Epidermal melanocyte (primary cell): ENCODE data around the gene PHLPP1.

Source experiments
- DNase-seq: peaks from one replicate; pipeline ENCODE4 v3.0.0; 2011; ENCODE audit warnings: low spot score; ENCODE audit not compliant: insufficient read length

Gene PHLPP1

DNA sequence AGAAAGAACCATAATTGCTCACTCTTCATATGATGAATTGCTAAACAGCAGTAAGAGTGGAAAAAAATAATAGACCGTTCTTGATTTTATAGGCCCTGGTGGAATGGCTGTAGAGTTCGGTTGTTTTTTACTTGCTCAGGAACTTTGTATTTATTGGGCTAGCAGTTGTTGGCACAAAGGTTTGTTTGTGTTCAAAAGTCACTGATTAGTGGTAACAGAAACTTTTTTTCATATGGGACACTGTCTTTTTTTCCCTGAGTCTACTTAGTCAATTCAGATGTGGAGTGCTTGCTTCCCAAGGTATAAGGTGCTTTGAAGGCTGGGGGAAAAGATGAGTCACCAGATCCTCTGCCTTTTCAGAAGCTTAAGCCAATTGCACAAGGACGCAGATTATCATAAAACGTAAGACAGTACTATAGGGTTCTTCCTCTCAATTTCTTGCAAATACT is 25.8 kb downstream of the PHLPP1 start:
- DNase-seq, result no peak

DNA sequence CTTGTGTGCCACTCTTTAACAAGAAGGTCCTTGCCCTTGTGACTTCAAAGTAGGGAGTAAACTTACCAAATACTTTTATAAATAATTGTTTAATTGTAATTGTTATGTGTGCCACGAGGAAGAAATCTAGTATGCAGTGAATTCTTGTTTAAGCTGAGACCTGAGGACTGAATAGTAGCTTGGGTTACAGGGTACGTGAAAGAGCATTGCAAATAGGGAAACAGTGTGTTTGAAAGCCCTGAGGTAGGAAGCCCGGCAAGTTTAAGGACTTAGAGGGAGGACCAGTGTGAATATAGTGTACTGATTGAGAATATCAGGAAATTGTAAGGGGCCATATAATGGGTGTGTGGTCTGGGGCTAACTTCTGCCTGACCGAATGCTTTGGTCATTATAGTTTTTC is 26.2 kb downstream of the PHLPP1 start:
- DNase-seq, result no peak

DNA sequence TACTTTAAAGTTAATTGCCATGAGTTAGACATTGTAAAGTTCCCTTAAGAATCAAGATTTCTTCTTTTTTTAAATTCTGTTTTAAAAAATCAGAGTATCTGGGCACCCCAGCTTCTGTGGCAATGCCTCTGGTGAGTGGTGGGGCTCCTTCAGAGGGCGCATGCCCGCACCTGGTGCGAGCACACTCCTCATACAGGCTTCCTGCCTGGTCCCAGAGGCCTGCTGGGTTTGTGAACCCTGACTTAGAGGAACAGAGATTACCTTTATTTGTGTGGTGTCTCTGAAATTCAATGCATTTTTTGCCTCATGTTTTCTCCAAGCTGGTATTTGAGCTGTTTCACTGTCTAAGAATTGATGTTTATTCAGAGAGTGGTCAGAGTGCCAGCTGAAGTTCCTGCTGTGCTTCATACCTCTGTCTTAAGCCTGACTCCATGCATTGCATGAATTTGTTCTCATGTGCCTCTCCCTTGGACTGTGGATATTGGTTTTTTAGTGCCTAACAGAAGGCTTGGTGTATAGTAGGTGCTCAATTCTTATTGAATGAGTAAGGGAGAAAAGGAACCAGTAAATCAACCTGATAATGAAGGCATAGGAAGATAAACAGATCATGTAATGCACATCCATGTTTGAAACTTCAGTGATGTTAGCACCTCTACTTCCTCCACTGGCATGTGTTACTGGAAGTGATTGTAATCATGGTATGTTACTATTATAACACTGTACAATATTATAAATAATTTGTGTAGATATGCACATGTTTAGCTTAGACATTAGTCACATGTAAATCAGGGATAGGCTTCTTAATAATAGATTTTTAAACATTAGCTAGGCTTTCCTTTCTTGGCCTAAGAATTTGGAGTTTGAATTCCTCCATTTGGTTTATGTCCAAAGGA is 29.0 kb downstream of the PHLPP1 start:
- DNase-seq, result no peak

DNA sequence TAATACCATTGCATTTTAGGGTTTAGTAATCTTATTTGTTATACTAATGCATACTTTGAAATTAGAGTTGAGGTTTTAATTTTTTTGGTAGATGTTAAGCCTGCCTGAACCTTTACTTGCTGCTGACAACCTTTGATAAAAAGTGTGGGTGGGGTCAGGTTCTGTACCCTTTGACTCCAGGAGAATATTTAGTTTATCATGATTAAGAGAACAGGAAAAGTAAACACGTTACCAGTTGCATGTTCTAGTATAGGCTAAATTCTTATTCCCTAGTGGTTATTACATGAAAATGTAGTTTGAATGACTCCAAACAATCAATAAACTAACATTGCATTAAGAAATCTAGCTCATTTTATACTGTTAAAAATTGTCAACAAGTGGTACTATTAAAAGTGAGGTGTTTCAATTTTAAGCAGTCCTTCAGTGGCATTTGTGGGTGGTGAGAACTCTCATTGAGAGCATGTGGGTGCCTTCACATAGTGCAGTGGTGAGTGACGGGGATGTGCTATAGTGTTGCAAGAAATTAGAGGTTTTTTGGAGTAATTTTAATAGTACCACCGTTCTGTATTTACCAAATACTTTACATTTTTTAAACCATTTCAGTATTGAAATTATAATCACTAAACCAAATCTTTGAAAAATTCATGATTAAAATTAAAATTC is 29.9 kb downstream of the PHLPP1 start:
- no peak for DNase-seq

GRCh38 chr18:62749389-62749788 is 34.0 kb downstream of the PHLPP1 start:
- DNase-seq, result no peak

- DNase-seq, result no peak
Observed at GRCh38 chr18:62751341-62751821, 36.0 kb downstream of the PHLPP1 start.

GRCh38 chr18:62751977-62752376 is 36.6 kb downstream of the PHLPP1 start:
- DNase-seq, result no peak

DNA sequence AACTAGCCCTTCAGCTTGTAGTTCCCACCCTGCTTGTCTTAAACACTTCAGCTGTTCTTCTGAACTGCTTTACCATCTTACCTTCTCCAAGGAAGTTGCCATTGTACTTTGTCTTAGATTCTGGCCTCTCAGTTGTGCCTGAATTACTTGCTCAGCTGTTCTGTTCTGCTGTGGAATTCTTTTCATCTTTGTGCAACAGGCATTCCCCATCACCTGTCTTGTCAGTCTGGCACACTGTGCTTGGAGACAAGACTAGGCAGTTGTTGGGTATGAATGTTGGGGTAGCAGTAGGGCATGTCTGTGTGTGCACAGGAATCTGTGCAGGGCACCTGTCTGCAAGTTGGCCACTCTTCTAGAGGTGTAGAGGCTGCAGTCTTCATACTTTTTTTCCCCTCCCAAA is 38.7 kb downstream of the PHLPP1 start:
- DNase-seq, result no peak

- no peak for DNase-seq
Observed at GRCh38 chr18:62755454-62755853, 40.1 kb downstream of the PHLPP1 start.

DNA sequence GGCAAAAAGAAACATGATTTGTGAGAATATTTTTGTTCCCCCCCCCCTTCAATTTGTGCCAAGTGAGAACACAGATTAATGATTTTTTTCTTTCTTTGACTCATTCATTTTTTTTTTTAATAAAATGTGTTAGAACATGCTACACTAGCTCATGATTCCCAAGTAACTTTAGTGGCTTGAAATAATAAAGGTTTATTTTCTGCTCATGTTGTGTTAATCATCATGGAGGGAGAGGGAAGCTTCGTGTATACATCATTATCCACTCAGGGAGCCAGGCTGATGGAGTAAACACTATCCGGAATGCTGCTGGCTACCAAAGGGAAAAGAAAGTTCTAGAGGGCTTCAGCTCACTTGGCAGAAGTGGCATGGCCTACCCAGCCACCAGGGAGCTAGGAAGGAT is 40.6 kb downstream of the PHLPP1 start:
- DNase-seq, result no peak

DNA sequence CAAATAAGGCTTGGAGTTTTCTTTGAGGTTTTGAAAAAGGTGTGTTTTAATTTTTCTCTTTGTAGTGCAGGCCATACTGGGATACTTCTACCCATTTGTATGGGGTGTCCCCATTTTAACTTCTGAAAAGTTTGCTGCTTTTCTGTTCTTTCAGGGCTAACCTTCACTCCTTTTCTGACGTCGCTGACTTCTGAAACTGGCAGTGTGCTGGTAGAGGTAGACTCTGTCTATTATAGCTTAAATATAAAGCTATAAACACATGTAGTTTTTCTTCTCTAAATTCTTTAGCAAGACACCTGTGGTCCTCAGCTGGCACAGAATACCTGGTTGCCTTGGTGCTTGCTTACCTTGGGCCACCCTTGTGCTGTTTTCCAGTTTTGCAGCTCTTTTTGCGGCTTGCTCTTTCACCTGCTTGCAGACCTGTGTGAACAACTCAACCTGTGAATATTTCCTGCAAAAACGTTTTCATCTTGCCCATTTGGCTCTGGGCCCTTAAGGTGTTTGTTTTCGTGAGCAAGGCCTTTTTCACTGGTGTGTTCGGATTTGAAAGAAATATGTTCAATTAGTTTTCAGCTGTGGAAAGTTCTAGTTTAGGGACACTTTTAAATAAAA is 42.2 kb downstream of the PHLPP1 start:
- no peak for DNase-seq

DNA sequence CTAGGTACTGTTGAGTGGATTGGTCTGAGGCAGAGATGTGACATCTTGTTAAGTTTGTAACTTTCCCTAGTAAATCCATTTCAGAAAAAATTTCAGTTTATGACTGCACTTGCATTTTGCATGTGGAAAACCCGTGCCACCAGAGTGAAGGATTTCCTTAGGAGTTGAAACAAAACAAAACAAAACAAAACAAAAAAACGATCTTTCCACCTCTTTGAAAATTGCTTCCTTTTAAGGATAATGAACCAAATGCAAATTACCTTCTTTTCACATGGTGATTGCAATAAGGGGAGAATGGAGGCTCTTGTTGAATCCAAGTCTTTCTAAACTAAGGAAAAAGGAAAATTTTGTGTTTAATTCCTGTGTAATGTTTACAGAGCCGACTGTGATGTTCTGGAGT is 43.2 kb downstream of the PHLPP1 start:
- no peak for DNase-seq

- DNase-seq, result no peak
Observed at GRCh38 chr18:62759704-62760402, 44.5 kb downstream of the PHLPP1 start.

- no peak for DNase-seq
Observed at GRCh38 chr18:62760403-62760734, 45.0 kb downstream of the PHLPP1 start.

DNA sequence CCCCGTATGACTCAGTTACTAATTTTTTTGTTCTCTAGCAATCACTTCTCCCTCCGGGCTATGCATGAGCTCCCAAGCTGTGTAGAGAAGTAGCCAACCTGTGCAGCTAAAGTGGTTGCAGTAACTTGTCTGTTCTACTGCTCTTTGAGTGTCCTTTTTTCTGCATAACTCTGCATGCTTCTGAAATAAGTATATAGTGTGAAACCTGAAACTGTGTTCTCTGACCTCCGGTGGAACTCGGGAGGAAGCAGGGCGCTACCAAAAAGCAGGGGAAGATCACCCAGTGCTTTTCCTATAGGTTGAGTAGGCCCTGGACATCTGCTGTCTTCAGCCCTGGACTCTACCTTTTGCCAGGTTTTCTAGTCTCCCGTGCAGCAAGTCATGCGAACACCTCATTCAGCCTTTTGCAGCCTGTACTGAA is 47.8 kb downstream of the PHLPP1 start:
- DNase-seq, result no peak

- no peak for DNase-seq
Observed at GRCh38 chr18:62766266-62766665, 50.9 kb downstream of the PHLPP1 start.

DNA sequence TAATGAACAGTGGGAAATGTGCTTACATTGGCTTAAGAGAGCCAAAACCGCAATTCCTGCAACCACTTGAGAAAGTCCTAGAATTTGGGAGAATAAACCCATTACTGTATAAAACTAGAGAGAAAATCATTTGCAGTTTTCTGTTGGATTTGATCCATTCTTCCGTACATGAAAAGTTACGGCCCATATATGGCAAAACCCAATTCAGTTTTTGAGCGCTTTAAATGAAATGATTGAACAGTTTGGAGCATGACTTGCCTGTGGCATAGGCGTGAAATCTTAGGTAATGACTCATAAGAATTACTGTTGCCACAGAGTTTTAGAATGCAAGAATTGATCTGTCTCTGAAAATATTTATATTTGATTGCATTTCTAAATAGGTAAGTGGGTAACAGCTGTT is 52.0 kb downstream of the PHLPP1 start:
- DNase-seq, result no peak

GRCh38 chr18:62767836-62768557 is 52.7 kb downstream of the PHLPP1 start:
- DNase-seq, result no peak

- no peak for DNase-seq
Observed at GRCh38 chr18:62768558-62768943, 53.2 kb downstream of the PHLPP1 start.

GRCh38 chr18:62769216-62769615 is 53.9 kb downstream of the PHLPP1 start:
- no peak for DNase-seq
